Common myeloid progenitor, CD34-positive (primary cell): ENCODE measurements around the gene M1AP.
A peak's percentile ranks its signal among the peaks of the same experiment; 100 is the strongest.

Experiments used
- CTCF ChIA-PET: fragments of 350-600 bp; sonication (Branson Sonifier 250); formaldehyde crosslinking; loops from one replicate; lab custom pipeline; 2021; ENCODE audit warnings: antibody characterized with exemption; lab: Charles Lee
- POLR2A ChIA-PET: fragments of 350-600 bp; sonication (Branson Sonifier 250); formaldehyde crosslinking; loops from one replicate; lab custom pipeline; 2021; ENCODE audit warnings: antibody characterized with exemption; lab: Charles Lee
- DNase-seq, 3 donors: peaks; one replicate each; pipeline versions ENCODE4 v3.0.0 to v3.0.0-alpha.2; 2013
- H3K27ac ChIP-seq, 2 experiments: 1 replicate in 1 of 2; 2 replicates in 1 of 2; pipeline ENCODE4 v1.7.0; 2013; ENCODE audit warnings: inconsistent platforms in 2 of 2, low read length in 2 of 2, mild to moderate bottlenecking in 2 of 2, low read depth in 1 of 2, moderate library complexity in 1 of 2; ENCODE audit not compliant: severe bottlenecking in 2 of 2, insufficient read depth in 1 of 2, poor library complexity in 1 of 2
- H3K27me3 ChIP-seq, 5 experiments: replicated peaks in 2 of 5; 1 replicate in 3 of 5; 2 replicates in 2 of 5; pipeline versions ENCODE4 v1.6.1 to v1.7.0; 2013; ENCODE audit warnings: low read length in 4 of 5, mild to moderate bottlenecking in 2 of 5, moderate library complexity in 2 of 5, inconsistent platforms in 1 of 5; ENCODE audit not compliant: insufficient read depth in 5 of 5, control insufficient read depth in 4 of 5
- H3K36me3 ChIP-seq, 4 experiments: 1 replicate in 2 of 4; 2 replicates in 2 of 4; pipeline versions ENCODE4 v1.6.1 to v1.7.0; 2013; ENCODE audit warnings: low read length in 3 of 4, control low read depth in 1 of 4, mild to moderate bottlenecking in 1 of 4; ENCODE audit not compliant: control insufficient read depth in 4 of 4, insufficient read depth in 4 of 4
- H3K4me1 ChIP-seq, 4 experiments: 1 replicate in 3 of 4; 2 replicates in 1 of 4; pipeline versions ENCODE4 v1.6.1 to v1.7.1; 2013; ENCODE audit warnings: low read length in 3 of 4, mild to moderate bottlenecking in 3 of 4, control low read depth in 1 of 4, inconsistent platforms in 1 of 4, moderate library complexity in 1 of 4; ENCODE audit not compliant: control insufficient read depth in 4 of 4, insufficient read depth in 4 of 4; ENCODE audit errors: control extremely low read depth in 1 of 4
- H3K4me3 ChIP-seq, 7 experiments: 1 replicate in 4 of 7; 2 replicates in 3 of 7; pipeline versions ENCODE4 v1.5.1 to v1.7.0; 2013; ENCODE audit warnings: mild to moderate bottlenecking in 7 of 7, low read length in 6 of 7, moderate library complexity in 6 of 7, inconsistent platforms in 2 of 7, low read depth in 2 of 7, control low read depth in 1 of 7; ENCODE audit not compliant: insufficient read depth in 4 of 7, control insufficient read depth in 1 of 7; ENCODE audit errors: extremely low read depth in 1 of 7
- H3K9me3 ChIP-seq, 5 experiments: 1 replicate in 4 of 5; 2 replicates in 1 of 5; pipeline versions ENCODE4 v1.6.1 to v1.7.1; 2013; ENCODE audit warnings: low read length in 4 of 5, mild to moderate bottlenecking in 2 of 5, inconsistent platforms in 1 of 5, low read depth in 1 of 5, moderate library complexity in 1 of 5; ENCODE audit not compliant: control insufficient read depth in 4 of 5, insufficient read depth in 2 of 5; ENCODE audit errors: control extremely low read depth in 1 of 5
- WGBS: methylation state at CpG from one replicate; pipeline ENCODE4 v1.1.5; 2013; ENCODE audit not compliant: insufficient coverage; 5-methylcytosine and 5-hydroxymethylcytosine counted together

M1AP gene

DNA sequence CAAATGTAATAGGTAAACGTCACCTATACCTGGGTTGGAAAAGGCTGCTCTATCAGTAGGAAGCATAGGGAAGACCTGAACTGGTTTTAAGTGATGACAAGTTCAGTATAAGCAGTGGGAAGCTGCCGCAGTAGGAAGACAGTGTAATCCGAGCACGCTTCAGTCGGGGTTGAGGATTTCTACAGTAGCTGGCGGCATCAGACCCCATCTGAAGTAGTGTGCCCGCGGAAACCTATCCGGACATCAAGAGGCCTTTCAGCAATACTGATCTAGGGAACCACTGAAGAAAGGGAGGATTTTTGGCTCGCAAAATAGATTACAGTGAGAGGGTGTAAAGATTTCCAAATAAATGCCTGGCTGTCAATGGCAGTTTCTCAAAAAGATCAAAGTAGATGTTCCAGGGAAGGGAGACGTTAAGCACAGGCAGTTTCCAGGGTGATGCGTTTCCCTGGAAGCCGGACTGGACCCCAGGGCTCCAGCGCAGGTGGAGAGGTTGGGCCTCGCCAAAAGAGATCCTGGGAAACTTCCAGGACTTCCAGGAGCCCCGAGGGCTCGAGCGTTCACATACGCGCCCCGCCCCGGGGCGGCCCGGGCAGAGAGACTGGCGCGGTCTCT is 99.7 kb downstream of the M1AP start:
- peak overlapping the region in 1 of 2 experiments; percentile 59 for H3K27ac ChIP-seq
- H3K4me1 ChIP-seq = peaks cover 6 to 49% (median 35%) of the 10 kb centered on the region in 4 experiments
- no peaks in the 10 kb centered on the region for H3K9me3 ChIP-seq
- CTCF ChIA-PET = interaction anchor here (0.9 to 1.7 kb wide), 8 partner anchors 10 to 73 kb away, joined by 3 to 5 read pairs (median 3); partner anchors contain the start of genes CCDC142 and TTC31
- DNase-seq = no peak
- peak overlapping the region; percentile 67 to 89 (median 76) for H3K4me3 ChIP-seq
- 32% methylated on average over 26 of the region's 26 CpGs for WGBS
- H3K36me3 ChIP-seq = peaks cover 0 to 3% (median 0%) of the 10 kb centered on the region in 4 experiments
- H3K27me3 ChIP-seq = no peaks in the 10 kb centered on the region
- POLR2A ChIA-PET = no interaction called here

DNA sequence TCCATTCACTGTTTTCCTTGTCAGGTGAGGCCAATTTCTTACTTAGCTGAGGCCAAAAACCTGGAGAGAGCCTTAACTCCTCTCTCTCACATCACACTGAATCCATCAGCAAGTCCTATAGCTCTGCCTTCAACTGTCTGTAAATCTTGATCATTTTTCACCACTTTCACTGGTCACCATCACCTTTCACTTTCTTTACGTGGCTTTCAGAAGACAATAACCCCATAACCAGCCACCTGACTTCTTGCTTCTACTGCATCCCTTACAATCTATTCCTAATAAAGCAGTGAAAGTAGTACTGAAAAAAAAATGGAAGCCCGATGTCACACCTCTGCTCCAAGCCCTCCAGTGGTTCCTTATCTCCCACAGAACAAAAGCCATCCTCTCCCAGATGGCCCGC is 102.1 kb downstream of the M1AP start:
- no peak overlapping the region for H3K27ac ChIP-seq
- POLR2A ChIA-PET = no interaction called here
- no peaks in the 10 kb centered on the region for H3K27me3 ChIP-seq
- H3K4me3 ChIP-seq = no peak overlapping the region
- peaks cover 6 to 39% (median 22%) of the 10 kb centered on the region in 4 experiments for H3K4me1 ChIP-seq
- no peak for DNase-seq
- CTCF ChIA-PET = interaction anchor here (1.1 to 5.1 kb wide), 5 partner anchors 12 to 63 kb away, joined by 4 to 50 read pairs (median 6); partner anchors contain the start of genes CCDC142 and TTC31
- H3K9me3 ChIP-seq = no peaks in the 10 kb centered on the region
- WGBS = 97% methylated on average over 3 of the region's 3 CpGs
- no peaks in the 10 kb centered on the region for H3K36me3 ChIP-seq

DNA sequence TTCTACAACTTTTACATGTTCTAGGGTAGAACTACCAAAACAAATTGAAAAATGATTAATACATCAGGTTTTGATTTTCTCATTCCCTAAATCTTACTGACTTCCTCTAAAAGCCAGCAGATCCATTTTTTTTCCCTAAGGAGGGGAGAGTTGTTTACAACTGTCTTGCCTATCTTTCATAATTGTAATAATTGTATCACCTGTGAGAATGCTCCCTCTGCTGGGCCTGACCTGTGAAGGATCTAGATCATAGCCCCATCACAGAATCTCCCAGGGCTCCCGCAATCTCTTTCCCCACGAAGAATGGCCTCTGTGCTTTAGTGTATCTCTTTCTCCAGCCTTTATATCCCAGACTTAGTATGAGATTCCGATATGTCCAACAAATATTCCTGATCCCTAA is 103.5 kb downstream of the M1AP start:
- H3K27ac ChIP-seq = no peak overlapping the region
- POLR2A ChIA-PET = no interaction called here
- no peaks in the 10 kb centered on the region for H3K36me3 ChIP-seq
- DNase-seq = no peak
- no peaks in the 10 kb centered on the region for H3K9me3 ChIP-seq
- H3K4me3 ChIP-seq = no peak overlapping the region
- WGBS = 90% methylated on average over 3 of the region's 3 CpGs
- H3K4me1 ChIP-seq = peaks cover 6 to 34% (median 19%) of the 10 kb centered on the region in 4 experiments
- CTCF ChIA-PET = interaction anchor here (0.8 to 5.1 kb wide), 9 partner anchors 10 to 62 kb away, joined by 3 to 50 read pairs (median 3); partner anchors contain the start of genes CCDC142 and TTC31
- H3K27me3 ChIP-seq = no peaks in the 10 kb centered on the region

DNA sequence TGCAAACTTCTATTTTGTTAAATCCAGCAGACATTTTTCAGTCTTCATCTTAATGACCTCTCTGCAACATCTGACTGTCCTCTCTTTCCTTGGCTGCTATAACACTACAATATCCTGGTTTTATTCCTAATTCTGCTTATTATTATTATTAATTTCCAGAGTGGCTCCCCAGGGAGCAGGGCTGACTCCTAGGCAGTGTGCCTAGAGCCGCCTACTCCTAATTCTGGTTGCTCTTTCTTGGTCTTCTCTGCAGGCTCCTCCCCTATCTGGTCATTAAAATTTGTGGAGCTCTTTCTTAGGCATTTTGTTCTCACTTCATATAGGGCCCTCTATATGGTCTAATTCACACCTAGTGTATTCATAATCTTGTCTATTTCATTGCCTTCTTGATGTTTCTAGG is 105.2 kb downstream of the M1AP start:
- Histone ChIP-seq H3K4me3 (no peak overlapping the region), H3K9me3 (no peaks in the 10 kb centered on the region), H3K27ac (no peak overlapping the region), H3K4me1 (peaks cover 18 to 35% (median 22%) of the 10 kb centered on the region in 4 experiments), H3K27me3 (no peaks in the 10 kb centered on the region), H3K36me3 (no peaks in the 10 kb centered on the region)
- POLR2A ChIA-PET = no interaction called here
- DNase-seq = no peak
- CTCF ChIA-PET = interaction anchor here (0.6 to 5.1 kb wide), 5 partner anchors 8 to 45 kb away, joined by 3 to 50 read pairs (median 4); no protein-coding TSS in a partner anchor
- 86% methylated on average over 1 of the region's 1 CpG for WGBS

DNA sequence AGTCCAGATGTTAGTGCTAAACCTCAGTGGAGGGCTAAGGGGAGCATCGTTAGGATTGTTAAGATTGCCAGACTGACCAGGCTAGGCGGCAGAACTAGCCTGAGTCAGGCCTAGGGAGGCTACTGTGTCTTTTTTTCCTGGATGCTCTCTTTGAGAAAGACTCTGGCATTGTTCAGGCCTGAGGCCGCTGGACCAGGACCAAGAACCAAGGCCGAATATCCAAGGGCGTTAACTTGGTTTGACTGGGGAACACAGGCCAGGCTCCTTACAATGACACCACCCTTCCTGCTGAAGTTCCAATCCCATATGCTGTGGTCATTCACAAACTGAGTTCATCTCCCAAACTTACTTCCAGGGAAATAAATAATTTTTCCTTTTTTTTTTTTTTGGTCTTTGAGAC is 107.8 kb downstream of the M1AP start:
- peaks cover 0 to 3% (median 0%) of the 10 kb centered on the region in 4 experiments for H3K36me3 ChIP-seq
- peaks cover 19 to 46% (median 24%) of the 10 kb centered on the region in 4 experiments for H3K4me1 ChIP-seq
- H3K27me3 ChIP-seq = no peaks in the 10 kb centered on the region
- H3K4me3 ChIP-seq = no peak overlapping the region
- ChIA-PET CTCF (interaction anchor here (1.0 to 13.7 kb wide), 6 partner anchors 10 to 46 kb away, joined by 3 to 210 read pairs (median 5); no protein-coding TSS in a partner anchor), POLR2A (no interaction called here)
- WGBS = 100% methylated on average over 5 of the region's 5 CpGs
- no peaks in the 10 kb centered on the region for H3K9me3 ChIP-seq
- H3K27ac ChIP-seq = no peak overlapping the region
- no peak for DNase-seq

DNA sequence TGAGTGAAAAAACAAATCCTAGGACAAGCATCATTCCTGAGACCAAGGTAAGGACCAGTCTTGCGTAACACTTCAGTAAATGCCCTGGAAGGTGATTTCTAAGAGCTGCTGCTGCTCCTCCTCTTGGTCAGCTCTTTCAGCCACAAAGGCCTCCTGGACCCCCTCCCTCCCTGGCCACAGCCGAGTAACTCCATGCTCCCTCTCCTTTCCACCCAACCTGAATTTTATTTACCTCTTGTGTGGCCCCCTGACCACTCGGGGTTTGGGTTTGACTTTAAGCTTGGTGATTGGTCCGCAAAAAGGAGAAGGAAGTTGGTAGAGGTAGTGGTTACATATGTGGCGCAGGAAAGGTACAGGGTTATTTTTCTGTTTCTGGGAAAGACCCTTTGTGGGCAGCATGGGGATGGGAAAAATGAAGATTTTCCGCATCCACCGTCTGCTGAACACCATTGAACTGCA is 109.2 kb downstream of the M1AP start:
- CTCF ChIA-PET = interaction anchor here (0.8 to 13.7 kb wide), 12 partner anchors 14 to 74 kb away, joined by 3 to 210 read pairs (median 5); partner anchors contain the start of genes CCDC142, MOGS and TTC31
- Histone ChIP-seq H3K9me3 (no peaks in the 10 kb centered on the region), H3K4me1 (peaks cover 19 to 53% (median 24%) of the 10 kb centered on the region in 4 experiments), H3K27me3 (no peaks in the 10 kb centered on the region), H3K27ac (no peak overlapping the region), H3K4me3 (peak overlapping the region in 5 of 7 experiments; percentile 10 to 58 (median 44)), H3K36me3 (peaks cover 0 to 13% (median 4%) of the 10 kb centered on the region in 4 experiments)
- DNase-seq = peak in 2 of 3 donors; percentile 76 to 77
- WGBS = 20% methylated on average over 5 of the region's 7 CpGs
- POLR2A ChIA-PET = interaction anchor here (0.6 to 2.0 kb wide), 5 partner anchors 9 to 1646 kb away, joined by 3 to 9 read pairs (median 3); partner anchors contain the start of genes AUP1, DOK1, HTRA2 and LOXL3

DNA sequence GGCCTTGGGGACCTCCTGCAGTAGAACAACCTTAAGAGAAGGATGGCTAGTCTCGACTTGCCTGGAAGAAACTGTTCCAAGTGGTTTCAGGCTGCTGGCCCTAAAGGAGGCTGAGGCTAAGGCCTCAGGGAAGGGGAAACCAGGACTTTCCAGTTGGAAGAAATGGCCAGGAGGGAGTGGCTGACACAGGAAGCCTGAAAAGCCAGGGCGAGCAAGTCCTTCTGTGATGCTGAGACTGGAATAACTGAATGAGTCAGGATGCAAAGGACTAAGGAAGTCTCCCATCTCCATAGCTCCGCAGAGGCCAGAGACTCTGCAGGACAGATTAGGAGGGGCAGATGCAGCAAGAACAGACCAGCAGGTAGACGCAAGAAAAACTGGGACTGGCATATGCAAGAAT is 111.0 kb downstream of the M1AP start:
- ChIA-PET POLR2A (no interaction called here), CTCF (interaction anchor here (13.7 kb wide), 1 partner anchor 50 kb away, joined by 210 read pairs; no protein-coding TSS in a partner anchor)
- no peaks in the 10 kb centered on the region for H3K27me3 ChIP-seq
- 97% methylated on average over 3 of the region's 4 CpGs for WGBS
- H3K27ac ChIP-seq = no peak overlapping the region
- H3K4me3 ChIP-seq = no peak overlapping the region
- no peaks in the 10 kb centered on the region for H3K9me3 ChIP-seq
- H3K4me1 ChIP-seq = peaks cover 19 to 48% (median 24%) of the 10 kb centered on the region in 4 experiments
- no peak for DNase-seq
- H3K36me3 ChIP-seq = peaks cover 6 to 29% (median 19%) of the 10 kb centered on the region in 4 experiments
